NT2/D1 (cell line): ENCODE measurements around the gene PPP2R5C.

Experiments
- SUZ12 ChIP-seq: IDR thresholded peaks from 2 replicates; pipeline ENCODE4 v1.6.1; 2011; ENCODE audit not compliant: insufficient read length, insufficient read depth; ENCODE audit errors: extremely low read depth
- YY1 ChIP-seq: IDR thresholded peaks from 2 replicates; pipeline ENCODE4 v1.6.1; 2011; ENCODE audit not compliant: insufficient read length, insufficient read depth
- ZNF274 ChIP-seq: IDR thresholded peaks from 2 replicates; pipeline ENCODE4 v1.6.1; 2011; ENCODE audit warnings: mild to moderate bottlenecking, low read depth, low read length

DNA sequence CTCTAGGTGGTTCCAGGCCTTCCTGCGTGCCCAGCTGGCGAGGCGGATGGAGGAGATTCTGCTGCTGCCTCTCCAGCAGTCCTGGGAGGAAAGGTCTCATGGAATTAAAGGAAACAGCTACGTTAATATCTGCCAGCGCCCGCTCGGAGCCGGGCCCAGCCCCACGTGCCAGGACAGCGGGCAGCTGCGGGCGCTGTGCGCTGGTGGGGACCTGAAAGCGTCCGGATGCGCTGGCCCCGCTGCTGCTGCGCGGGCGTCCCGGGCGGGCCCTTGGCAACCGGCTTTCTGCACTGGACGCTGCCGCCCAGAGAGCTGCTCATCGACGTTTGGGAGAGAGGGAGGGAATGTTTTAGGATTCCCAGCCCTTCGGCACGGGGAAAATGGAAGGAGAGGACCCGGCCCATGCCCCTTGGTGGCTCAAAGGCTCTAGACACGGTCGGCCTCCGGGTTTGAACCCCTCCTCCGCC lies 194.2 kb downstream of the PPP2R5C start:
- TF ChIP-seq YY1: no peak
- no peak for TF ChIP-seq ZNF274
- TF ChIP-seq SUZ12: no peak
